Activated CD4-positive, alpha-beta T cell treated with anti-CD3 and anti-CD28 coated beads, Interleukin-2, amount 50 U/mL, for 24 hours (primary cell): Measurements from ENCODE around the gene MBD3L4.
A peak's percentile ranks its signal among the peaks of the same experiment; 100 is the strongest.
"Not testable (repeated sequence)": the region's sequence is repeated elsewhere in the genome, so short reads cannot be mapped to it uniquely, and the experiment has no call there.

ENCODE experiments used
- DNase-seq, 2 donors: peaks; one replicate each; pipeline ENCODE4 v3.0.0-alpha.2; 2020; ENCODE audit warnings: low read depth in 1 of 2, low spot score in 1 of 2

Gene MBD3L4

DNA sequence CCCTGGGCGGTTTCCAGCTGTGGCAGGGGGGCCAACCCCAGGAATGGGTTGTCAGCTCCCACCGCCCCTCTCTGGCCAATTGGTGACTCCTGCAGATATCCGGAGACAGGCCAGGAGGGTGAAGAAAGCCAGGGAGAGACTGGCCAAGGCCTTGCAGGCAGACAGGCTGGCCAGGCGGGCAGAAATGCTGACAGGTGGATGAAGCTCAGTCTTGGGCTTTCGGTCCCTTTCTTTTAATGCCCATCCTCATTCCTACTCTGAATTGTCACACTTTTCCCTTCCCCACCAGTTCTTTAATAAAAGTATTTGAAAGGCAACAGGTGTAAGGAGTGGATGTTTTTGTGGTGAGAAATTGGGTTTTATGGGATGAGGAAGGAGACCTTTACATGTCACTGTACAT, 11.4 kb upstream of the MBD3L4 start:
- DNase-seq, result not testable (repeated sequence)

DNA sequence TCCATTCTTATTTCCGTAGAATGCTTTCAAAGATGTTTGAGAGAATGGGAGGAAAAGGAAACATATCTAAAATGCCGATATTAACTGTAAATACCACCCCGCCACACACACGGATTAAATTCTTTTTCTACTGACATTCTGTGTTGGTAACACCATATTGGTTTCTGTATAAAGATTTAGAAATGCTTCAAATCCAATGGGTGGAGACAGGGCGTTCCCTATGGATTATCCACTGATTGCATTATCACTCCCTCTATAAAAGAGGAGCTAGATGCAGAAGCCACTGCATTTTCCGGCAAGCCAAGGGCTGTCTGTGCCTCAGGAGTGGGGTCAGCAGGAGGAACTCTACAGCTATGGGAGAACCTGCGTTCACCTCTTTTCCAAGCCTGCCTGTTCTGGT, 9.0 kb upstream of the MBD3L4 start, which contains the start of gene MBD3L2:
MBD3L2 (plus strand) TSS at position 301 of the 400 bp plus-strand sequence; CDS start at position 354, 53 bp downstream.
- not testable (repeated sequence) for DNase-seq

DNA sequence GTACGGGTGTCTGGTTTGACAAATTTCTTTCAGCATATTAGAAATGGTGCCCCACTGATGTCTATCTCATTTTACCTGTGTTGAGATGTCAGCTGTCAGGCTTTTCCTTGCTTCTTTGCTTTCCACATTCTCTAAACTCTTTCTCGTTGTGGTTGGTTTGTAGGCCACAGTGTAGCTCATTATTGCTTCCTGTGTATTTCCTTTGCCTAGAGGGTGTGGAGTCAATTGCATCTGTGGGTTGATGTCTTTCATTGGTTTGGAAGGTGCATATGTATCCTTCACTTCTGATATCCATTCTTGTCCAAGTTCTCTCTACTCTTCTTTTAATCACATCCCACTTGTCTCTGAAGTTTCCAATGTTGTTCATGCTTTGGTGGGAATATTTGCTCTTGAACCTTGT, 1.6 kb upstream of the MBD3L4 start:
- DNase-seq, result not testable (repeated sequence)

DNA sequence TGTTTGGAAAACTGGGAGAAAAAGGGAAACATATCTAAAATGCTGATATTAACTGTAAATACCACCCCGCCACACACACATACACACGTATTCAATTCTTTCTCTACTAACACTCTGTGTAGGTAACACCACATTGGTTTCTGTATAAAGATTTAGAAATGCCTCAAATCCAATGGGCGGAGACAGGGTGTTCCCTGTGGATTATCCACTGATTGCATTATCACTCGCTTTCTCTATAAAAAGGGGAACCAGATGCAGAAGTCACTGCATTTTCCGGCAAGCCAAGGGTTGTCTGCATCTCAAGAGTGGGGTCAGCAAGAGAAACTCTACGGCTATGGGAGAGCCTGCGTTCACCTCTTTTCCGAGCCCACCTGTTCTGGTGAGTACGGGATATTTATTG, 9.7 kb downstream of the MBD3L4 start, which contains the start of gene MBD3L5:
MBD3L5 (plus strand) TSS at position 301 of the 400 bp plus-strand sequence; CDS start at position 335, 34 bp downstream.
- not testable (repeated sequence) for DNase-seq

DNA sequence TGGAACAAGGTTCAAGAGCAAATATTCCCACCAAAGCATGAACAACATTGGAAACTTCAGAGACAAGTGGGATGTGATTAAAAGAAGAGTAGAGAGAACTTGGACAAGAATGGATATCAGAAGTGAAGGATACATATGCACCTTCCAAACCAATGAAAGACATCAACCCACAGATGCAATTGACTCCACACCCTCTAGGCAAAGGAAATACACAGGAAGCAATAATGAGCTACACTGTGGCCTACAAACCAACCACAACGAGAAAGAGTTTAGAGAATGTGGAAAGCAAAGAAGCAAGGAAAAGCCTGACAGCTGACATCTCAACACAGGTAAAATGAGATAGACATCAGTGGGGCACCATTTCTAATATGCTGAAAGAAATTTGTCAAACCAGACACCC, 11.2 kb downstream of the MBD3L4 start:
- not testable (repeated sequence) for DNase-seq

DNA sequence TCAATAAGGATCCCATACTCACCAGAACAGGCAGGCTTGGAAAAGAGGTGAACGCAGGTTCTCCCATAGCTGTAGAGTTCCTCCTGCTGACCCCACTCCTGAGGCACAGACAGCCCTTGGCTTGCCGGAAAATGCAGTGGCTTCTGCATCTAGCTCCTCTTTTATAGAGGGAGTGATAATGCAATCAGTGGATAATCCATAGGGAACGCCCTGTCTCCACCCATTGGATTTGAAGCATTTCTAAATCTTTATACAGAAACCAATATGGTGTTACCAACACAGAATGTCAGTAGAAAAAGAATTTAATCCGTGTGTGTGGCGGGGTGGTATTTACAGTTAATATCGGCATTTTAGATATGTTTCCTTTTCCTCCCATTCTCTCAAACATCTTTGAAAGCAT, 18.6 kb downstream of the MBD3L4 start, which contains the start of gene MBD3L2B:
MBD3L2B (minus strand) TSS at position 101 of the 400 bp plus-strand sequence; CDS start at position 67, 34 bp downstream.
- not testable (repeated sequence) for DNase-seq

DNA sequence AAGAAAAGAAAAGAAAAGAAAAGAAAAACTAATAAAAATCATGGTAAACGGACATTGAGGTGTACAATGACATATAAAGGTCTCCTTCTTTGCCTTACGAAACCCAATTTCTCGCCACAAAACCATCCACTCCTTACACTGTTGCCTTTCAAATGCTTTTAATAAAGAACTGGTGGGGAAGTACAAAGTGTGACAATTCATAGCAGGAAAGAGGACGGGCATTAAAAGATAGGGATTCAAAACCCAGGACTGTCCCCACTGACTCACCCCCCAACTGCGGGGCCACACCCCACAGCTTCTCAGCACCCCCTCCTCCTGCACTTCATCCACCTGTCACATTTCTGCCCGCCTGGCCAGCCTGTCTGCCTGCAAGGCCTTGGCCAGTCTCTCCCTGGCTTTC, 21.2 kb downstream of the MBD3L4 start:
- DNase-seq, result no peak

DNA sequence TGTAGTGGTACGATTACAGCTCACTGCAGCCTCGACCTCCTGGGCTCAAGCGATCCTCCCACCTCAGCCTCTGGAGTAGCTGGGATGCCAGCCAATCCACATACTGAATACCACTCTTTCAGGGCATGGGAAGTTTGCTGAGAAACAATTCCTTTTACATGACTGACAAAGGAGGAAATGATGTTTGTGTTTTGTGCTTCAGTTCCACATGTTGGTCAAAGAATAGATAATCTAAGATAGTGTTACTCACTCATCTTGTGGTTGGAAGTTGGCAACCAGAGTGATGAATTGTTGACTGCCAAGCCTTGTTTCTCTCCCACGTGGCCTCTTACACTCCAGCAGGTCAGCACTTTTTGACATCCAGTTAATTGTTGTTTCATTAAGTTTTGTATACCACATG, 26.3 kb downstream of the MBD3L4 start:
- no peak for DNase-seq

DNA sequence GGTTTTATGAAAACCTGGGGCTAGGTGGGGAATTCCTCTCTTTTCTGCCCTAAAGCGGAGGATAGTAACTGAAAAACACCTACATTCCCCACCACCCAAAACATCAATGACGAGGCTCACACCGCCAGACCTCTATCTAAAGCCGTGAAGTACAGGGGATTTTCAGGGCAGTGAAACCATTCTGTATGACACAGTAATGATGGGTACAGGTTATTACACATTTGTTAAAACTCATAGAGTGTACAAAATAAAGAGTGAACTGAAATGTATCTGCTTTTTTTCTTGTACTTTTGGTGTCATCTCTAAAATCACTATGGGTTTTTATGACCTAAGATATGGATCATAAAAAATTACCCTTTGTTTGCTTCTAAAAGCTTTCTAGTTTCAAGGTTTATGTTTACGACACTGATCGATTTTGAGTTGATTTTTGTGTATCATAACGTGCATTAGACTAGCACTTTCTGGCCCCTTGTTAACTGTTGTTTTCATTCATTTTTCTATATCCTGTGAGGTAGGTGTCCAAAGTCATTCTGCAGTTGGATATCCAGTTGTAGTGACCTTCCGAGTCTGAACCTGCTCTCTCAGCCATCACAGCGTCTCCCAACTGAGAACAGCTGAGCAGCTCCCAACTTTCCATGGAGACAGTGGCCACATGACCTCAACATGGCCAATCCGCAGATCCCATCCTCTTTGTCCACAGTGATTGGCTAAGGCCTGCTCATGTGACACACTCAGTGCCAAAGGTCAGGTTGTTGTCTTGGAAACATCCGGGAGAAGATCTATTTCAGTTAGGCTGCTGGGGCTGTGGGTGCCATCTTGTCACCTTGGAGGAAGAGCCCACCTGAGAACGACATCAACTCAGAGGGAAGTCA, 29.0 kb downstream of the MBD3L4 start:
- DNase-seq, result peak in 1 of 2 donors; percentile 26

DNA sequence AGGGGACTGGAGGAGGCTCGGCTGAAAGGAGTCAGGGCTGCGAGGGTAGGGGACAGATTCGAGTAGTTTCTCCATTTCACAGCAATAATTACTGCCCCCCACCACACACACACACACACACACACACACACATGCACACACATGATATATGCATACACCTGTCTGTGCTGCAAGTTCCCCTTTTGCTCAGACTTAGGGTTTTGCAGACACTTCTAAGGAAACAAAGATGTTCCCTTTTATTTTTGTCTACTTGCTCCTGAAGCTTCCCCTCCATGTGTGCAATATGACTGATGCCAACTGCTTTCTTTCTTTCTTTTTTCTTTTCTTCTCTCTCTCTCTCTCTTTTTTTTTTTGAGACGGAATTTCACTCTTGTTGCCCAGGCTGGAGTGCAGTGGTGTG, 32.1 kb downstream of the MBD3L4 start:
- no peak for DNase-seq

DNA sequence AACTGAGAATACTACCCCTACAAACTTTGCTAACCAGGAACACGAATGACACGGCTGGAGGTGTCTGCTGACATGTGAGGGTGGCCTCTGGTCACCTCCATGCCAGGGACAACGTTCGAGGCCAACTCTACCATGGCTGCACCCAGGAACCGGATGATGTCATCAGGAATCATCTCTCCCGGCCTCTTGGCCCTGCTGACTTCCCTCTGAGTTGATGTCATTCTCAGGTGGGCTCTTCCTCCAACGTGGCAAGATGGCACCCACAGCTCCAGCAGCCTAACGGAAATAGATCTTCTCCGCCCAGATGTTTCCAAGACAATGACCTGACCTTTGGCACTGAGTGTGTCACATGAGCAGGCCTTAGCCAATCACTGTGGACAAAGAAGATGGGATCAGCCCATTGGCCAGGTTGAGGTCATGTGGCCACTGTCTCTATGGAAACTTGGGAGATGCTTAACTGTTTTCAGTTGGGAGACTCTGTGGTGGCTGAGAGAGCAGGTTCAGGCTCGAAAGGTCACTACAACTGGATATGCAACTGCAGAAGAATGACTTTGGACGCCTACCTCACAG, 33.8 kb downstream of the MBD3L4 start:
- no peak for DNase-seq

DNA sequence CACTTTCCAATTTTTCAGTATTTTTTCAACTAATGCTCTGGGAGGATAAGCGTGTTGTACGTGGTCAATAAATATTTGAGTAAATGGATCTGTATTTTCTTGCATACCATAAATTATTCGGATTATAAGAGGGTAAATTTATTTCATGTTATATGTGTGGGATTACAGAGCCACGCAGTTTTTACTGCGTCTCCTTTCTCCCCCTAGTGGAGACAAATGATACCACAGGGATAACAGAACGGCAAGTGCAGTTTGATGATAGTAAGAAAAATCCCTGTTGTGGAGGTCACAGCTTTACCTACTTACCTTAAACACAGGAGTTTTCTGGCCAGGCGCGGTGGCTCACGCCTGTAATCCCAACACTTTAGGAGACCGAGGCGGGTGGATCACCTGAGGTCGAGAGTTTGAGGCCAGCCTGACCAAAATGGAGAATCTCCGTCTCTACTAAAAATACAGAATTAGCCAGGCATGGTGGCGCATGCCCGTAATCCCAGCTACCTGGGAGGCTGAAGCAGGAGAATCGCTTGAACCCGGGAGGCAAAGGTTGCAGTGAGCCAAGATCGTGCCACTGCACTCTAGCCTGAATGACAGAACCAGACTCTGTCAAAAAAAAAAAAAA, 35.6 kb downstream of the MBD3L4 start:
- DNase-seq, result no peak

DNA sequence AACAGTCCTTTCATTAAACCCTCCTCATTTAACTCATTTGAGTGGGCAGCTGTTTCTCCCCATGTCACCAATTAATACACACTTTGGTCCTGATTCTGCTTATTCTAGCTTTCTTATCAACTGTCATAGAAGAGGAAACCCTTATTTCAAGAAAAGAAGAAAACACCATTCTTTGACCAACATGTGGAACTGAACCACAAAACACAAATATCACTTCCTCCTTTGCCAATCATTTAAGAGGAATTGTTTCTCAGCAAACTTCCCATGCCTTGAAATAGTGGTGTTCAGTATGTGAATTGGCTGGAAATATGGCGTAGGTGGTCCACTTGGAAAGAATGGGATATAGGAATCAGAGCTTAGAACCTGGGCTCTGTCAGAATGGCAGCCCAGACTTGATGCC, 39.2 kb downstream of the MBD3L4 start:
- no peak for DNase-seq

DNA sequence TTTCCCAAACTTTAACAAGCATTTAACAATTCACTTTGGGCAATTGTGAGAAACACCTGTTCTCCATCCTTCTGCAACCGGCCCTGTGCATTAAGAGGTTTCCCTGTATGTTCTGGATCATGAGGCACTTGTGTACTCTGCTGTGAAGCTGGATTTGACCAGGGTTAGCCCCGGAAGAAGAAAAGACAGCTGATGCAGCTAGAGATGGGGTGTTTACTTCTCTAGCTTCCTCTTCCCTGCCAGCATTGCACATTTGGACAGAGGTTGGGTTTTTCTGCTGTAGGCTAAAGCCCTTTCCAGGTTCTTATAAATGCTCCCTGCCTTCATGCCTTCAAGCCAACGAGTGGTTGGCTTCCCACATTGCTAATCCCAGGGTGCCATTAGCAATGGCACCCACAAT, 39.6 kb downstream of the MBD3L4 start:
- no peak for DNase-seq

DNA sequence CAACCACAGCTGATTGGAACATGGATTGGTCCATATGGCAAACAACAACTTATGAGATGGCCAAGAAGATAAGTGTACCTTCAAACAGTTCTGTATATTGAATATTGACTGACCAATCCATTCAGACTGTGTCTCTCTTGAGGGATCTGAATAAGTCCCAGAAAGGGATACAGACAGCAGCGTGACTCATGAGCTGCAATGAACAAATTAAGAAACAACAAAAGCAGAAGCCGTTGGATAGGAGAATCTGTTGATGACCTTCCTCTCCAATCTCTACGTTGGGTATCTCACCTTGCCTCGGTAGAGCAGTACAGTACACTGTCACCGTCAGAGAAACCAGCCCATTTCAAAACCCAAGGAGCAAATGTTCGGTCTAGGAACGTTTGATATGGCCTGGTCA, 40.0 kb downstream of the MBD3L4 start:
- no peak for DNase-seq

DNA sequence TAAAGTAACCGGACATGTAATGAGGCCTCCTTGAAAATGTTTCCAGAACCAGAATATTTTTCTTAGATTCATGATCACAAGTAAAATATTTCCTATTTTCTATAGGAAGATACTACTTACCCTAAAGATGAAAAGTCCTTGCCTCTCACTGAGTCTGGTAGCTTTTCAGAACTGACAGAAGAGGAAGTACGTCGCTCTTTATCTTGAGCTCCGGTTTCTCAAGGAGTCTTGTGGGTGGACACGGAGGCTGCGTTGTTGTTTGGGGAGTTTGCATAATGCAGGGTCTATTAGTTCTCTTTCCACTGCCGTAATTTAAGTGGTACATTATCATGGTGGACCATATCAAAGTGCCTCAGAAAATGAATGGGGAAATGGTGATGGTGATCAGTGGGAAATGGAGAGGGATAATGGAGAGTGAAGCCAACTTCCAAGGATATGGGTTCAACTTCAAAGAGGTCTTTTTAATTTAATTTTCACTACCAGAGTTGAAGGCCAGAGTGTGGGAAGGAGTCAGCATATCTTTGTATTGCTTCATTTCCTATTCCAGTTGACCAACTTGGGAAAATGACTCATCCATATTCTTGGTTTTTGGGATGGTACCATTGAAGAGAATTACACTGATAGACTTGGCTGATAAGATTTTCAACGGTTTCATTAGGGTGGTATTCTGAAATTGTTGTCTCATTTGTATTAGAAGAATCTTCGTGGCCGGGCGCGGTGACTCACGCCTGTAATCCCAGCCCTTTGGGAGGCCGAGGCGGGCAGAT, 42.1 kb downstream of the MBD3L4 start:
- no peak for DNase-seq

DNA sequence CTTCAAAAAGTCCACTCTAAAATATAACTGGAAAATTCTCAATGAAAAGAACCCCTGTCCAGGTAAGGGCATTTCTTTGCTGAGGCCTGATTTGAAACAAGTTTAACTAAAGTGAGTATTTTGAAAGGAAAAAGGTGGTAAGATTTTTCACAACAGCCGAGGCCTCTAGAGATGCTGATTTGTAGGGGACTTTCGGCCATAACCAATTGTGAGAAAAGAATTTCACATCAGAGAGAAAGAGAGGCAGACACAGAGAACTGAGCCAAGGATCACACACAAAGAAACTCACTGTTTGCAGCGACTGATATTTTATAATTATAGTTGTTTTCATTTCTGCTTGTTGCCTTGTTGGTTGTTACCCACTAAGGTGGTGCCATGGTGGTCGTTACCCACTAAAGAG, 43.2 kb downstream of the MBD3L4 start:
- no peak for DNase-seq

DNA sequence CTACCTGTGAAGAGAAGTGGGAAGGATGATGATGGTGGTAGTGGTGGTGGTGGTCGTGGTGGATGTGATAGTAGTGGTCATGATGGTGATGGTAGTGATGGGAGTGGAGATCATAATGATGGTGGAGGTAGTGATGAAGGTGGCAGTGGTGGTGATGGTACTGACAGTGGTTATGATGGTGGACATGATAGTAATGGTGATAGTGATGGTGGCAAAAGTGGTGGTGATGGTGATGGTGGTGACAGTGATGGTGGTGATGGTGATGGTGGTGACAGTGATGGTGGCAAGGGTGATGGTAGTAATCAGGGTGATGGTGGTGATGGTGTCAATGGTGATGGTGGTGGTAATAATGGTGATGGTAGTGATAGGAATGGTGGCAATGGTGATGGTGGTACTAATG, 44.9 kb downstream of the MBD3L4 start:
- DNase-seq, result no peak

DNA sequence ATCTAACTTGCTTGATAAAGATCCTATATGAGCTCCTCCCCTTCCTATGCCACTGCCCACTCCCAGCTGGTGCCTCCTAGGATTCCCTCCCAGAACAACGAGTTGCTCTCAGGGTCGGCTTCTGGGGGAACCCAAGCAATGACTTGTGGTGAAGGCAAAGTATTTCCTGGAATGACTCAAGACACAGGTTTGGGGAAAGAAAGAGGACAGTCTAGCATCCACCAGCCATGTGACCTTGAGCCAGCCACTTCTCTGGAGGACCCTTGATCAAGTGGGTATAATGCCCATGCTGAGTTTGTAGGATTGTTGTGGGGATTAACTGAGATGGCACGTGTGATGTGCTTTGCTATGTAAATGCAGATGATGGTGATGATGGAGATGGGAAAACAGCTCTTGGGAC, 51.7 kb downstream of the MBD3L4 start:
- no peak for DNase-seq

DNA sequence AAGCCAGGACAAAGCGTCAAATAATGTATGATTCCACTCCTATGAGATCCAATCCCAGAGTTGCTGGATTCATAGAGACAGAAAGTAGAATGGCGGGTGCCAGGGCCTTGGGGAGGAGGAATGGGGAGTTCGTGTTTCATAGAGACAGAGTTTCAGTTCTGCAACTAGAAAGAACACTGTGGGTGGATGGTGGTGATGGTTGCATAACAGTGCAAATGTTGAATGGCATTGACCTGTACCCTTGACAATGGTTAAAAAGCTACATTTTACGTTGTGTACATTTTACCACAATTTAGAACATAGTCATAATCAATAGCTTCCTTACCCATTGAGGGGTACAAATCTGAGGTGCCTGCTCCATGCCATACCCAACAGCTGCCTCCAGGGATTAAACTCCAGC, 52.1 kb downstream of the MBD3L4 start:
- DNase-seq, result no peak
